ENCODE data around the gene MAP3K9. TPM values are rescaled to one million over a fixed set of nuclear protein-coding genes. Genes with fewer than 3 reads are reported as not detected.
"Not testable (repeated sequence)": the region's sequence is repeated elsewhere in the genome, so short reads cannot be mapped to it uniquely, and the experiment has no call there.

Gene MAP3K9
- total and polyA plus RNA-seq, 4 donors: 2.3 to 14.0 (median 4.3) TPM

DNA sequence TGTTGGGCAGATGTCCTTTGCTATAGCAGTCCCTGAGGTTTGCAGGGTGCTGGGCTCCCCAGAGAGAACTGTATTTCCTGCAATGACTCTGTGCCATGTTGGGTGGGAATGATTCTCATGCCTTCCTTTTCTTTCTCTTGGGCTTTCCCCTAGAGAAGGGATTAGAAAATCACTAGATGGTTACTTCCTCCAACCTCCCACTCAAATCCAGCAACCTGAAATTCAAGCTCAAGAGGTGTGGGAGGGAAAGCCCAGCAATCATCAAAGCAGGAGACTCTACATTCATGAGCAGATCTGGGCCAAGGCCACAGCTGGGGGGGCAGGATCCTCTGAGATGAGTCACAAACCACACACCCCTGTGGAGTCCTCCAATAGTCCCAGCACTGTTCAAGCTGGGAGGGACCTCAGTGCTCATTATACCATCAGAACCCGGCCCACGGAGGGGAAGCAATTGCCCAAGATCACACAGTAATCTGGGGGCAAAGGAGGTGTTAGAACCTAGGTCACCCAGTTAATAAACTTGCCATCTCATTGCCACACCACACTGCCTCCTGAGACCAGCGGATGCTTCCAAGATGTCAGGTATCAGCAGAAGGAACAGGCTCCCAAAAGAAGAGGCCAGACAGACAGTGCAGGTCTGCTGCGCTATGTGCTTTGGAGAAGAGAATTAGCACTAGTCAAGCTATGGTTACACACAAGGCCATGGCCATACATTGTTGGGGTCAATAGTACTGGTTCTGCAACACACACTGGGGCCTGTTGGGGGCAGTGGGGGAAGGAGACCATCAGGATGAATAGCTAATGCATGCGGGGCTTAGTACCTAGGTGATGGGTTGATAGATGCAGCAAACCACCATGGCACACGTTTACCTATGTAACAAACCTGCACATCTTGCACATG lies 101.9 kb downstream of the MAP3K9 start:
- Histone ChIP-seq H3K9me3 (ENCODE audit: control insufficient read depth in 4 of 4, insufficient read depth in 3 of 4, low read length in 3 of 4) (no peaks in the 10 kb centered on the region), H3K9ac (ENCODE audit: insufficient read depth in 1 of 2, low read length in 2 of 2) (no peak overlapping the region), H3K36me3 (ENCODE audit: control insufficient read depth in 4 of 4, insufficient read depth in 4 of 4, low read length in 4 of 4) (no peaks in the 10 kb centered on the region), H3K4me1 (ENCODE audit: control insufficient read depth in 5 of 5, insufficient read depth in 5 of 5, low read length in 5 of 5) (peaks cover 0 to 8% (median 0%) of the 10 kb centered on the region in 5 donors), H3K27ac (ENCODE audit: low read depth in 1 of 2, low read length in 1 of 2) (no peak overlapping the region), H3K4me3 (no peak overlapping the region), H3K27me3 (ENCODE audit: control insufficient read depth in 3 of 3, insufficient read depth in 3 of 3, low read length in 2 of 3) (no peaks in the 10 kb centered on the region)
- DNase-seq (no peak), ATAC-seq (ENCODE audit: insufficient read depth, low FRiP score) (peak; percentile 73)
- 71 to 76% methylated on average over 6 of the region's 6 CpGs for WGBS, 2 donors
- TF ChIP-seq, protein P1, sequence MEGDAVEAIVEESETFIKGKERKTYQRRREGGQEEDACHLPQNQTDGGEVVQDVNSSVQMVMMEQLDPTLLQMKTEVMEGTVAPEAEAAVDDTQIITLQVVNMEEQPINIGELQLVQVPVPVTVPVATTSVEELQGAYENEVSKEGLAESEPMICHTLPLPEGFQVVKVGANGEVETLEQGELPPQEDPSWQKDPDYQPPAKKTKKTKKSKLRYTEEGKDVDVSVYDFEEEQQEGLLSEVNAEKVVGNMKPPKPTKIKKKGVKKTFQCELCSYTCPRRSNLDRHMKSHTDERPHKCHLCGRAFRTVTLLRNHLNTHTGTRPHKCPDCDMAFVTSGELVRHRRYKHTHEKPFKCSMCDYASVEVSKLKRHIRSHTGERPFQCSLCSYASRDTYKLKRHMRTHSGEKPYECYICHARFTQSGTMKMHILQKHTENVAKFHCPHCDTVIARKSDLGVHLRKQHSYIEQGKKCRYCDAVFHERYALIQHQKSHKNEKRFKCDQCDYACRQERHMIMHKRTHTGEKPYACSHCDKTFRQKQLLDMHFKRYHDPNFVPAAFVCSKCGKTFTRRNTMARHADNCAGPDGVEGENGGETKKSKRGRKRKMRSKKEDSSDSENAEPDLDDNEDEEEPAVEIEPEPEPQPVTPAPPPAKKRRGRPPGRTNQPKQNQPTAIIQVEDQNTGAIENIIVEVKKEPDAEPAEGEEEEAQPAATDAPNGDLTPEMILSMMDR (IDR thresholded peaks at IDR 0.05; ENCODE audit: control extremely low read depth, extremely low read depth): no peak

DNA sequence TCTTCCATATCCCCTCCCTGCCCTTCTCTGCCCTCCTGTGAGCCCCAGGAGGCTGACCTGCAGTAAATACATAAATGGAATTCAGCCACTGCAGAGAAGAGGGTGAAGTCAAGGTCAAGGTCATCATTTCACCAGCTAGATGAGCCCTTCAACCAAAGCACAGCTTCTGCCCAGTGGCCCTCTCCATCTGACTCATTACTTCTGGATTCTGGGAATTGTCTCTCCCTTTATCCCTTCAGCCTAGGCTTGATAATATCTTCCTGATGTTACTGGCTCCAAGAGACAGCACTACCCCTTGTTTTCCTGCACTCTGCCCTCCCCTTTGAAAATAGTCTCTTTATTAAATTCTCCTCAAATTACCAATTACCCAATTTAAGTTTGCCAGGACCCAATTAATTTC lies 103.1 kb downstream of the MAP3K9 start:
- TF ChIP-seq, protein P1 (IDR thresholded peaks at IDR 0.05; ENCODE audit: control extremely low read depth, extremely low read depth): no peak
- Histone ChIP-seq H3K9me3 (ENCODE audit: control insufficient read depth in 4 of 4, insufficient read depth in 3 of 4, low read length in 3 of 4) (no peaks in the 10 kb centered on the region), H3K4me3 (no peak overlapping the region), H3K4me1 (ENCODE audit: control insufficient read depth in 5 of 5, insufficient read depth in 5 of 5, low read length in 5 of 5) (peaks cover 0 to 8% (median 0%) of the 10 kb centered on the region in 5 donors), H3K36me3 (ENCODE audit: control insufficient read depth in 4 of 4, insufficient read depth in 4 of 4, low read length in 4 of 4) (no peaks in the 10 kb centered on the region), H3K27ac (ENCODE audit: low read depth in 1 of 2, low read length in 1 of 2) (no peak overlapping the region), H3K27me3 (ENCODE audit: control insufficient read depth in 3 of 3, insufficient read depth in 3 of 3, low read length in 2 of 3) (no peaks in the 10 kb centered on the region), H3K9ac (ENCODE audit: insufficient read depth in 1 of 2, low read length in 2 of 2) (no peak overlapping the region)
- ATAC-seq (ENCODE audit: insufficient read depth, low FRiP score): no peak
- DNase-seq: no peak

DNA sequence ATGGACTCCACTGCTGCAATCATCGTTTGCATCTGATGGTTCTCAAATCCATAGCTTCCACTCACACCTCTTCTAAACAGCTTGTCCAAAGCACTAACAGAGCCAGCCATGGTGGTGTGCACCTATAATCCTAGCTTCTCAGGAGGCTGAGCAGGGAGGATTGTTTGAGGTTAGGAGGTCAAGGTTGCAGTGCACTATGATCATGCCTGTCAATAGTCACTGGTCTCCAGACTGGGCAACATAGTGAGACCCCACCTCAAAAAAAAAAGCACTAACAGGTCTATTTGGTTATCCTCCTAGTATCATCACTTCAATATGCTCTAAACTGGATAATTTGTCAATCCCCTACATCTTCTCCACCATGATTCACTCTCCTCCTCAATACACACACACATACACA lies 104.4 kb downstream of the MAP3K9 start:
- ATAC-seq (ENCODE audit: insufficient read depth, low FRiP score) (no peak), DNase-seq (no peak)
- Histone ChIP-seq H3K27ac (ENCODE audit: low read depth in 1 of 2, low read length in 1 of 2) (no peak overlapping the region), H3K9me3 (ENCODE audit: control insufficient read depth in 4 of 4, insufficient read depth in 3 of 4, low read length in 3 of 4) (no peaks in the 10 kb centered on the region), H3K27me3 (ENCODE audit: control insufficient read depth in 3 of 3, insufficient read depth in 3 of 3, low read length in 2 of 3) (no peaks in the 10 kb centered on the region), H3K4me1 (ENCODE audit: control insufficient read depth in 5 of 5, insufficient read depth in 5 of 5, low read length in 5 of 5) (peaks cover 0 to 11% (median 0%) of the 10 kb centered on the region in 5 donors), H3K9ac (ENCODE audit: insufficient read depth in 1 of 2, low read length in 2 of 2) (no peak overlapping the region), H3K36me3 (ENCODE audit: control insufficient read depth in 4 of 4, insufficient read depth in 4 of 4, low read length in 4 of 4) (no peaks in the 10 kb centered on the region), H3K4me3 (no peak overlapping the region)
- TF ChIP-seq, protein P1 (IDR thresholded peaks at IDR 0.05; ENCODE audit: control extremely low read depth, extremely low read depth): no peak
- 91 to 92% methylated on average over 1 of the region's 1 CpG for WGBS, 2 donors

DNA sequence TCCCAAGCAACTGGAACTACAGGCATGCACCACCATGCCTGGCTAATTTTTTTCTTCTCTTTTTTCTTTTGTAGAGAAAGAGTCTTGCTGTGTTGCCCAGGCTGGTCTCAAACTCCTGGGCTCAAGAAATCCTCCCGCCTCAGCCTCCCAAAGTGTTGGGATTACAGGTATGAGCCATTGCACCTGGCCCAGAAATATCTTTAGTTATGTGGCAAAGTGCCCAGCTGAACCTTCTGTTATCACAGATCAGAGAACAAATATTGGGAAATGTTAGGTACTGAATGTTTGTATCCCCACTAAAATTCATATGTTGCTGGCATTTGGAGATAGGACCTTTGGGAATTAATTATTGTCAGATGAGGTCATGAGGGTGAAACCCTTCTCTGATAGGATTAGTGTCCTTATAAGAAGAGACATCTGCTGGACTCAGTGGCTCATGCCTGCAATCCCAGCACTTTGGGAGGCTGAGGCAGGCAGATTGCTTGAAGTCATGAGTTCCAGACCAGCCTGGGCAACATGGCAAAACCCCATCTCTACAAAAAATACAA lies 105.6 kb downstream of the MAP3K9 start:
- peaks cover 0 to 11% (median 0%) of the 10 kb centered on the region in 5 donors for H3K4me1 ChIP-seq (ENCODE audit: control insufficient read depth in 5 of 5, insufficient read depth in 5 of 5, low read length in 5 of 5)
- H3K9me3 ChIP-seq (ENCODE audit: control insufficient read depth in 4 of 4, insufficient read depth in 3 of 4, low read length in 3 of 4); H3K27ac ChIP-seq (ENCODE audit: low read depth in 1 of 2, low read length in 1 of 2); ATAC-seq (ENCODE audit: insufficient read depth, low FRiP score); H3K9ac ChIP-seq (ENCODE audit: insufficient read depth in 1 of 2, low read length in 2 of 2); H3K36me3 ChIP-seq (ENCODE audit: control insufficient read depth in 4 of 4, insufficient read depth in 4 of 4, low read length in 4 of 4); H3K4me3 ChIP-seq; H3K27me3 ChIP-seq (ENCODE audit: control insufficient read depth in 3 of 3, insufficient read depth in 3 of 3, low read length in 2 of 3); DNase-seq: not testable (repeated sequence)
- 83 to 90% methylated on average over 1 of the region's 1 CpG for WGBS, 2 donors

Measured in lung (tissue), 12 donors.